22Rv1 (cell line): Measurements from ENCODE around the gene FBXO8.

ENCODE experiments used
- H3K27ac ChIP-seq: fragments of 450-650 bp; 2 replicates; pipeline ENCODE4 v1.5.1; 2017
- ZFX ChIP-seq: fragments of 450-650 bp; IDR thresholded peaks from 2 replicates; pipeline ENCODE4 v1.6.1; 2017; ENCODE audit warnings: antibody characterized with exemption, borderline replicate concordance
- TF ChIP-seq, protein P1 (sequence below): fragments of 450-650 bp; IDR thresholded peaks from 2 replicates; pipeline ENCODE4 v1.5.1; 2017; ENCODE audit warnings: mild to moderate bottlenecking

Gene FBXO8

DNA sequence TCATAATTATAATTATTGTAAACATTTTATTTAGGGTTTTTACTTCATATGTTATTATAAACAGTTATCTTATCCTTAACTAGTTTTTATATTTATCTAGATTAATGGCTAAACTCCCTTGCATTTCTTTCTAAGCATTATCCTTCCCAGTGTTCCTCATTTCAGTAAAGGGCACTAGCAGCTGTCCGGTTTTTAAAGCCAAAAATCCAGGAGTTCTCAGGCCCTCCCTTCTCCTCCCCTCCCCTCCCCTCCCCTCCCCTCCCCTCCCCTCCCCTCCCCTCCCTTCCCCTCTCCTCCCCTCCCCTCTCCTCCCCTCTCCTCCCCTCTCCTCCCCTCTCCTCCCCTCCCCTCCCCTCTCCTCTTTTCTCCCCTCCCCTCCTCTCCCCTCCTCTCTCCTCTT is 58.9 kb downstream of the FBXO8 start:
- TF ChIP-seq ZFX, result no peak
- TF ChIP-seq, protein P1, sequence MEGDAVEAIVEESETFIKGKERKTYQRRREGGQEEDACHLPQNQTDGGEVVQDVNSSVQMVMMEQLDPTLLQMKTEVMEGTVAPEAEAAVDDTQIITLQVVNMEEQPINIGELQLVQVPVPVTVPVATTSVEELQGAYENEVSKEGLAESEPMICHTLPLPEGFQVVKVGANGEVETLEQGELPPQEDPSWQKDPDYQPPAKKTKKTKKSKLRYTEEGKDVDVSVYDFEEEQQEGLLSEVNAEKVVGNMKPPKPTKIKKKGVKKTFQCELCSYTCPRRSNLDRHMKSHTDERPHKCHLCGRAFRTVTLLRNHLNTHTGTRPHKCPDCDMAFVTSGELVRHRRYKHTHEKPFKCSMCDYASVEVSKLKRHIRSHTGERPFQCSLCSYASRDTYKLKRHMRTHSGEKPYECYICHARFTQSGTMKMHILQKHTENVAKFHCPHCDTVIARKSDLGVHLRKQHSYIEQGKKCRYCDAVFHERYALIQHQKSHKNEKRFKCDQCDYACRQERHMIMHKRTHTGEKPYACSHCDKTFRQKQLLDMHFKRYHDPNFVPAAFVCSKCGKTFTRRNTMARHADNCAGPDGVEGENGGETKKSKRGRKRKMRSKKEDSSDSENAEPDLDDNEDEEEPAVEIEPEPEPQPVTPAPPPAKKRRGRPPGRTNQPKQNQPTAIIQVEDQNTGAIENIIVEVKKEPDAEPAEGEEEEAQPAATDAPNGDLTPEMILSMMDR, result no peak
- H3K27ac ChIP-seq, result no peak overlapping the region

DNA sequence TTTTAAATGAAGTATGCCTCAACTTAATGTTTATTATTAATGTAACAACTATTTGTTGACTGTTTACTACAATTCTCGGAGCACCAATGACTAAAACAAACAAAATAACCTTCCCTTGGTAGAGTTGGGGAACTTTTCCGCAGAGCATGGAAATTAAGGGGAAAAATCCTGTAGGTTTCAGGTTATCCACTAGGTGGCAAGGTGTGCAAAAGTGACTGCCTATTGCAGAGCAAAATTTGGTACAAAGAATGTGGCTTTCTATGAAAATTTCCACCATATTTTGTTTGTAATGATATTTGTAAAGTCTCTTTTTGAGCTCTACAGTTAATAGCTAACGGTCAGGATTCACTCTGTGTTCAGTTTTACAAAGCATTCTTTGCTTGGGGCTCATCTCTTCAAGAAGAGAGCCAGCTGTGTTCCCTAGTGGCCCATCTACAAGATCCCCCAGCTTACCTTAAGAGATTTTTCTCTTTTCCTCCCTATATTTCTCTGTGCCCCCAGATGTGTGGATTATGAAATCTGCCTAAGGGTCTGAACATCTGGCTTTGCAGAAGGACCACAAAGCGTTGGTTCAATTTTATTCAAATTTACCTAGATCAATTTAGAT is 61.1 kb downstream of the FBXO8 start:
- H3K27ac ChIP-seq, result no peak overlapping the region
- TF ChIP-seq, protein P1, result peak; percentile 64
- TF ChIP-seq ZFX, result no peak

- no peak for TF ChIP-seq ZFX
- TF ChIP-seq, protein P1, result no peak
Observed at GRCh38 chr4:174218127-174218790, 65.2 kb downstream of the FBXO8 start.

GRCh38 chr4:174217273-174218126 is 66.0 kb downstream of the FBXO8 start:
- no peak overlapping the region for H3K27ac ChIP-seq

More at GRCh38 chr4:174218127-174218790, 65.2 kb downstream of the FBXO8 start:
- H3K27ac ChIP-seq, result no peak overlapping the region

DNA sequence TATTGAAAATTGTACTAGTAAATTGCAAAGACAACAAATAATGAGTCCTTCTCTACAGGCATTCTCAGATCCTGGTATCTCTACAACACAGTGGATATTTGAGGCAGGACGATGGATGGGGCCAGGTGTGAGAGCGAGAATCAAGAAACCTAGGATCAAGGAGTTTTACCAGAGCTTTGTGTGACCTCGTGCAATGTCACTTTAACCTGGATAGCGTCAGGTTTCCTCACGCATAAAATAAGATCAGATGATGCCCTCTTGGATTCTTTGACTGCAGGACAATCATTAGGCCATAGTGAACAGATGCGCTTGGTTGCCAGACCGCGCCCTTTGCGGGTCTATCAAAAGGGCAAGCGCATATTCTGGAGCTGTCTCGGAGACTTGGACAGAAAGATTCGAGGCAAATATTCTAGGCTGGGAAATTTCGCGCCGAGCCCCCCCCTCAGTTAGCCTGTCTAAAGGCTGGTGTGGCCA is 66.6 kb downstream of the FBXO8 start:
- H3K27ac ChIP-seq, result no peak overlapping the region
- no peak for TF ChIP-seq ZFX
- TF ChIP-seq, protein P1, result no peak

More at GRCh38 chr4:174217273-174218126, 66.0 kb downstream of the FBXO8 start:
- TF ChIP-seq ZFX, result no peak
- TF ChIP-seq, protein P1, result peak; percentile 7; the same call in 1 of the 2 replicates

DNA sequence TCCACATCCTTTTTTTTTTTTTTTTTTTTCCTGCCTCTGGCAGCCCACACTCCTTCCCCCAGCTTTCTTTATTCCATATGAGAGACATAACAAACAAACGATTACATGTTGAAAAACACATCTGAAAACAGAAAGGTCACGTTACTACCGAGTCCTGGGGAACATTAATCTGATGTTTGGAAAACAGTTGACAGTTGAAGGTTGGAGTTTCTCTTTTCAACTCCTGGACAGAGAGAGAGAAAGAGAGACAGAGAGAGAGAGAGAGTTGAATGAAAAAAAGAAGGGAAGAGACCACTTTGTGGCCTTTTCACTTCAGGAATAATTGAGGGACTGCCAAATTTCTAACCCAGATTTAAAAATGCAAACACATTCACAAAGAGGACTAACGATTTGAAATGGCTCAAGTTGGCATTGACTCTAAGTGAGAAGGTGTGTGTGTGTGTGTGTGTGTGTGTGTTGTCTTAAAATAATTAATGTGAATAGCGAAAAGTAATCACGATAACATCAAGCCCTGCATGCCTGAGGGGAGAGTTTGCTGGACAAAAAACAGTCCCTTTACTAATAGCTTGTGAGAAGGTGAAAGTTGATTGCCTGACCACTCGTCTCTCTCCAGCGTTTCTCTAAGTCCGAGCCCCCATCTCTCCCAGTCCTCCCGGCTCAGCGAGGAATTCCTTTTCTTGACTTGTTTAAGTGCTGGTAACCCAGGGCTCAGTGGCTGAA is 67.3 kb downstream of the FBXO8 start:
- TF ChIP-seq, protein P1, result no peak
- no peak overlapping the region for H3K27ac ChIP-seq
